GM18508 (cell line): ENCODE measurements around the gene ZNF747.

ENCODE experiments used
- ATAC-seq: cut with Tn5 transposase; IDR thresholded peaks from one replicate; pipeline ENCODE4 v1.9.1; 2021; ENCODE audit warnings: moderate number of reproducible peaks; ENCODE audit not compliant: insufficient read depth, unreplicated experiment

ZNF747 gene

GRCh38 chr16:30521873-30522641 is 12.6 kb downstream of the ZNF747 start:
- ATAC-seq: no peak

- no peak for ATAC-seq
Measured at GRCh38 chr16:30521476-30521872, 13.2 kb downstream of the ZNF747 start.

GRCh38 chr16:30519120-30520049 is 15.3 kb downstream of the ZNF747 start:
- ATAC-seq: no peak

- ATAC-seq: no peak
Measured at GRCh38 chr16:30518552-30518951, 16.1 kb downstream of the ZNF747 start.

GRCh38 chr16:30515275-30515674 is 19.4 kb downstream of the ZNF747 start:
- ATAC-seq: no peak

- no peak for ATAC-seq
Measured at GRCh38 chr16:30511509-30511908, 23.1 kb downstream of the ZNF747 start.

- no peak for ATAC-seq
Measured at GRCh38 chr16:30510376-30510938, 24.2 kb downstream of the ZNF747 start.

- ATAC-seq: no peak
Measured at GRCh38 chr16:30509081-30509765, 25.4 kb downstream of the ZNF747 start.

- ATAC-seq: no peak
Measured at GRCh38 chr16:30503403-30504296, 31.0 kb downstream of the ZNF747 start.

GRCh38 chr16:30499284-30499683 is 35.4 kb downstream of the ZNF747 start:
- ATAC-seq: no peak

- no peak for ATAC-seq
Measured at GRCh38 chr16:30494709-30495108, 39.9 kb downstream of the ZNF747 start.

GRCh38 chr16:30493941-30494488 is 40.6 kb downstream of the ZNF747 start:
- no peak for ATAC-seq

- no peak for ATAC-seq
Measured at GRCh38 chr16:30491744-30492308, 42.8 kb downstream of the ZNF747 start.

GRCh38 chr16:30491229-30491628 is 43.4 kb downstream of the ZNF747 start:
- ATAC-seq: no peak

- no peak for ATAC-seq
Measured at GRCh38 chr16:30490210-30490609, 44.4 kb downstream of the ZNF747 start.

- ATAC-seq: no peak
Measured at GRCh38 chr16:30488764-30489605, 45.7 kb downstream of the ZNF747 start.

GRCh38 chr16:30485818-30486436 is 48.7 kb downstream of the ZNF747 start:
- no peak for ATAC-seq

GRCh38 chr16:30484887-30485286 is 49.8 kb downstream of the ZNF747 start:
- ATAC-seq: no peak
